ENCODE data around the gene ADAMTS17.

- no peak for TF ChIP-seq POLR2A (IDR thresholded peaks at IDR 0.05)
- TF ChIP-seq CTCF (IDR thresholded peaks at IDR 0.05): no peak
Observed at GRCh38 chr15:100167884-100168375, 173.8 kb downstream of the ADAMTS17 start.

All from heart left ventricle (tissue), 13 donors.